GM18519 (cell line): ENCODE results near the gene TEDC2.
"Not testable (repeated sequence)": the region's sequence is repeated elsewhere in the genome, so short reads cannot be mapped to it uniquely, and the experiment has no call there.

ENCODE experiments used
- ATAC-seq: cut with Tn5 transposase; IDR thresholded peaks from one replicate; pipeline ENCODE4 v1.9.1; 2021; ENCODE audit warnings: mild to moderate bottlenecking, moderate library complexity; ENCODE audit not compliant: unreplicated experiment, low FRiP score

The TEDC2 gene

GRCh38 chr16:2475413-2476344 lies 15.8 kb downstream of the TEDC2 start:
- ATAC-seq = no peak

DNA sequence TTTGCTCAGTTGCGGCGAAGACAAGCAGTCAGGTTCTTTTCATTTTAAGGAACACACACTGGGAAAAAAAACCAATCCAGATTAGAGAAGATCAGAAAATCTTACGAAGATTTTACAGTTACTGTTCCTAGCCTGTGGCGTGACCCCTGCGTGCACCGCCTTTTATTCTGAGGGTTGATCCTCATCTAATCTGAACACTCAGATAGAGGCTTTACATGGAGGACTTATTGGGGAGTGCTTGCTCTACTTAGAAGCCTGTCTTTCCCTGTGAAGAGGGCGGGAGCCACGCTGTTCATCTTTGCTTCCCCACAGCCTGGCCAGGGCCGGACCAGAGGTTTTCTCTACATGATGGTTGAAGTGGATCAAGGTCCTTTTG lies 16.4 kb downstream of the TEDC2 start:
- no peak for ATAC-seq

- no peak for ATAC-seq
Measured at GRCh38 chr16:2476741-2477140, 16.8 kb downstream of the TEDC2 start.

DNA sequence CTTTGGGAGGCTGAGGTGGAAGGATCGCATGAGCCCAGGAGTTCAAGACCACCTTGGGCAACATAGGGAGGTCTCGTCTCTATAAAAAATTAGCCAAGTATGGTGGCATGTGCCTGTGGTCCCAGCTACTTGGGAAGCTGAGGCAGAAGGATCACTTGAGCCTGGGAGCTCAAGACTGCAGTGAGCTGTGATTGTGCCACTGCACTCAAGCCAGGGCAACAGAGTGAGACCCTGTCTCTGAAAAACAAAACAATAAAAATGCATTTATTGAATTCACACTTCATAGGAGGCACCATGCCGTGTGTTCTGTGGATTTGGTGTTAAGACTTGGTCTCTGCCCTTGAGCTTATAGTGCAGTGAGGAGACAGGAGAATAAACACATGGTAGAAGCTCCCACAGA lies 17.4 kb downstream of the TEDC2 start:
- no peak for ATAC-seq

DNA sequence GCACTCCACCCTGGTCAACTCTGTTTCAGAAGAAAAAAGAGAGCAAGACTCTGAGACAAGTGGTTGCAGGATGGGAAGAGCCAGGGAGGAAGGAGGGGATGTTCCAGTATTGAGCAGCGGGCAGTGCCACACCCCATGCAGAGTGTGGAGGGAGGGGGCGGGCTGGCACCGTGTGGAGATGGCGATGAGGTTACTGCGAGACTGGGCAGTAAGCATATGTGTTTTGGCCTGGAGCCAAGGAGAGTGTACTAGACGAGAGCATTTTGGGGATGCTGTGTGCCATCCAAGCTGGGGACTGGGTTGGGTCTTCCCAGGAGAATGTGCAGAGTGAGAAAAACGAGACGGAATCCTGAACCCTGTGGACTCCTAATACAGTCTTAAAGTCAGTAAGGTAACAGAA lies 18.4 kb downstream of the TEDC2 start:
- ATAC-seq = no peak

- ATAC-seq = not testable (repeated sequence)
Measured at GRCh38 chr16:2479996-2480395, 20.1 kb downstream of the TEDC2 start.

GRCh38 chr16:2480948-2481347 lies 21.0 kb downstream of the TEDC2 start:
- no peak for ATAC-seq

DNA sequence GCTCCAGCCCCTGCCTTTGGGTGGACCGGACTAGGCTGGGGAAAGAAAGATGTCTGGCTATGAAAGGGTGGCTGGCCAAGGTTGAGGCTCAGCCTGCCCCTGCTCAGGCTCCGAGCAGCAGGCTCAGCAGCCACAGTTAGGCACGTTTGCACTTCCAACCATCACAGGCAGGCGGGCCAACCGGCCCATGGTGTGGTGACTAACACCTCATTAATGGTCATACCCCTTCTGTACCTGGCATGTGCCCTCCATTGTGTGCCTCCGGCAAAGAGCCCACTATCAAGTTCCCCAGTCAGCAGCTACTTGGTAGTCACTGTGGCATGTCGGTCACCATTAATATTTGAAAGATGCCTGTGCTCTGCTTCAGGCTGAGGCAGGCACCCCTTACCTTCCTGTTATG lies 21.8 kb downstream of the TEDC2 start:
- ATAC-seq = no peak

GRCh38 chr16:2482249-2482648 lies 22.3 kb downstream of the TEDC2 start:
- no peak for ATAC-seq

- ATAC-seq = no peak
Measured at GRCh38 chr16:2482708-2483534, 23.0 kb downstream of the TEDC2 start.

GRCh38 chr16:2483939-2484897 lies 24.3 kb downstream of the TEDC2 start:
- ATAC-seq = no peak

DNA sequence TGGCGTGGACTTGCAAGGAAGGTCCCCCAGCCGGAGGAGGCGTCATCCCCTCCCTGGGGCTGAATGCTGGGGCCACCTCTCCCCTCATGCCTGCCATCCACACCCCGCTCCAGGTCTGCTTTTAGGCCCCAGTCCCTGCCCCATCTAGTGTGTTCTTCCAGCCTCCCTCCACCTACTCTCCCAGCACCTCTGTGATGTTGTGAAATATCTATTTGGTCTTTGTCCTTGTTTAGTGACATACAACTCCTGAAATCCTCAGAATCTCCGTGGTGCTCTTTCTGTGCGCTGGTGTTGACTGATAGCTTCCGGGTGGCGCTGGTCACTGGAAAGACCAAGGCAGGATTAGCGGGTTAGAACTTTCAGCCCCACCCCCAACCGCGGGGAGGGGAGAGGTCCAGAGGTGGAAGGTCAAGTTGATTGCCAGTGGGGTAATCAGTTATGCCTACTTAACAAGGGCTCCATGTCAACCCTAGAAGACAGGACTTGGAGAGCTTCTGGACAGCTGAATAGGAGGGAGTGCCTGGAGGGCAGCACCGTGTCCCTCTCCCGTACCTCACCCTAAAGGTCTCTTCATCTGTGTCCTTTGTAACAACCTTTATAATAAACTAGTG lies 25.1 kb downstream of the TEDC2 start:
- no peak for ATAC-seq

DNA sequence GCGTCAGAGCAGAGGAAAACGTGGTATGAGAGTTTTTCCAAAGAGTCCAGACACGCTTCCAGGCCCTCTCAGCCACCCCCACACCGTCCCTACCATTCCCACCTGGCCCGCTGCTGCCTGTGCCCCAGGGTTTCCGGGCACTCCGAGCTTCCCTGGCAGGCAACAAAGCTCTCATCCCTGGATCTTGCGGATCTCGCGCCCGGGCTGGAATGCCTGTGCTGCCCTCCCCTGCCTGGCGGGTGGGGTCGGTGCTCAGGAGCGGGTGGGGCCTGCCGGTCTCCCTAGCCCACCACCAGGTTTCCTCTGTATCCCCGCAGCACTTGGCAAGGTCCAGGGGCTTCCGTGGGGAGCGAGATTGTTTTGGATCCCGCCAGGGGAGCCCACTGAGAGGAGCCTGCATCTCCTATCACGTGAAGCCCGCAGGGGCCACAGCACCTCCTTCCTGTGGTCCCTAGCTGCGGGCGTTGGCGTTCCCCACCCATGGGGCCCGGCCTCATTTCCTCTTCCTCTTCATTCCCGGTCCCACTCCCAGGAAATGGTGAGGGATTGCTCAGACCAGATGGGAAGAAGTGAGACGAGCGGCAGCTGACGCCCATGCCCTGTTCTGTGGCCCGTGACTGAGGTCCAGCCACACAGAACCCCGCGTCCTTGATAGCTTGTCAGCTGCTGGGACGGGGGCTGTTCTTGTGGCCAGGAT lies 26.1 kb downstream of the TEDC2 start:
- ATAC-seq = no peak

GRCh38 chr16:2486645-2487516 lies 27.0 kb downstream of the TEDC2 start:
- ATAC-seq = no peak

DNA sequence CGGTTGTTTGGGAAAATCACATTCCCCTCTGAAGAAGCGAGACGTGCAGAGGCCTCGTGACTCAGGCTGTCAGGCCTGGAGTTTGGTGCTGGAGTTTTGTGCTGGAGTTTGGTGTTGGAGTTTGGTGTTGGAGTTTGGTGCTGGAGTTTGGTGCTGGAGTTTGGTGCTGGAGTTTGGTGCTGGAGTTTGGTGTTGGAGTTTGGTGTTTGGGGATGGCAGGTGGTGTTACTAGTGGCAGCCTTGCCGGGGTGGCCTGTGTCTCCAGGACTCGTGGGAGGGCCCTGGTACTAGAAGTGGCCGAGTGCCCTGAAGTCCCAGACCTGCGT lies 27.6 kb downstream of the TEDC2 start:
- no peak for ATAC-seq

- no peak for ATAC-seq
Measured at GRCh38 chr16:2487903-2488531, 28.1 kb downstream of the TEDC2 start.

DNA sequence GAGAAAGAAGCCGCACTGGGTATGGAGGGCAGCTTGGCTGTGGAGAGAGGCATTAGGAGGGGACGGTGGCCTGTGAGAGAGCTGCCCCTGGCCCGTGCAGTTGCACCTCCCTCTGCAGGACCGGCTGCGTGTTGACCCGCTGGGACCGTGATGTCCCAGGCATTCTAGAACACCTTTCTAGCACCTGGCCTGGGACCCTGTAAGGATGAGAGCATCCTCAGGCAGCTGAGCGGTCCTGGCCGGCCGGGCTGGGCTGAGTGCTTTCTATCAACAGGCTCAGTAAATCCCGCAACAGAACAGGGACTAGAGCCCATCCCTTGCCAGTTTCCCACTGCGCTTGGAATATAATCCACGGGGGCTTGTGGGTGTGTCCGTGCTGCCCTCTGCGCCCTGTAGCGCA lies 29.7 kb downstream of the TEDC2 start:
- ATAC-seq = no peak
